Loucy (cell line): ENCODE measurements around the gene ALG1L2.
"Not testable (repeated sequence)": the region's sequence is repeated elsewhere in the genome, so short reads cannot be mapped to it uniquely, and the experiment has no call there.

Experiments
- H2AFZ ChIP-seq: fragments of 200-600 bp; sonication (generic); 2 replicates; pipeline ENCODE4 v1.6.0; 2016; ENCODE audit warnings: antibody characterized with exemption, mild to moderate bottlenecking, low read length, moderate library complexity
- H3F3A ChIP-seq: fragments of 200-600 bp; 2 replicates; pipeline ENCODE4 v1.6.0; 2016; ENCODE audit warnings: antibody characterized with exemption, low read depth, mild to moderate bottlenecking
- H3K27me3 ChIP-seq: fragments of 200-600 bp; sonication (generic); 2 replicates; pipeline ENCODE4 v1.6.1; 2014; ENCODE audit warnings: low read length, mild to moderate bottlenecking; ENCODE audit not compliant: insufficient read depth, poor library complexity, severe bottlenecking
- H3K36me3 ChIP-seq: fragments of 200-600 bp; sonication (generic); 2 replicates; pipeline ENCODE4 v1.6.1; 2016; ENCODE audit warnings: low read length; ENCODE audit not compliant: insufficient read depth
- H3K4me1 ChIP-seq: fragments of 200-600 bp; sonication (generic); 2 replicates; pipeline ENCODE4 v1.5.1; 2014; ENCODE audit warnings: low read length, mild to moderate bottlenecking; ENCODE audit not compliant: insufficient read depth, poor library complexity, severe bottlenecking
- H3K4me2 ChIP-seq: fragments of 200-600 bp; sonication (generic); 2 replicates; pipeline ENCODE4 v1.6.0; 2014; ENCODE audit warnings: antibody characterized with exemption, low read length, low read depth, mild to moderate bottlenecking; ENCODE audit not compliant: poor library complexity, severe bottlenecking
- H3K4me3 ChIP-seq: fragments of 200-600 bp; sonication (generic); 2 replicates; pipeline ENCODE4 v1.5.1; 2014; ENCODE audit warnings: low read length, mild to moderate bottlenecking, mixed read lengths; ENCODE audit not compliant: poor library complexity, severe bottlenecking
- H3K79me2 ChIP-seq: fragments of 200-600 bp; sonication (generic); 2 replicates; pipeline ENCODE4 v1.6.1; 2014; ENCODE audit warnings: low read length; ENCODE audit not compliant: insufficient read depth
- H3K9ac ChIP-seq: fragments of 200-600 bp; sonication (generic); 2 replicates; pipeline ENCODE4 v1.6.0; 2014; ENCODE audit warnings: mild to moderate bottlenecking, low read depth, low read length, moderate library complexity; ENCODE audit not compliant: poor library complexity, severe bottlenecking
- H3K9me2 ChIP-seq: fragments of 200-600 bp; sonication (generic); replicated peaks from 2 replicates; pipeline ENCODE4 v1.6.1; 2016; ENCODE audit warnings: low read depth, low read length, mixed read lengths
- H3K9me3 ChIP-seq: fragments of 200-600 bp; sonication (generic); 2 replicates; pipeline ENCODE4 v1.6.1; 2014; ENCODE audit warnings: mild to moderate bottlenecking, antibody characterized with exemption, low read length, low read depth; ENCODE audit not compliant: insufficient read depth
- H4K20me1 ChIP-seq: fragments of 200-600 bp; sonication (generic); 2 replicates; pipeline ENCODE4 v1.6.0; 2014; ENCODE audit warnings: antibody characterized with exemption, low read length, mild to moderate bottlenecking; ENCODE audit not compliant: insufficient read depth, poor library complexity, severe bottlenecking
- EZH2phosphoT487 ChIP-seq: fragments of 200-600 bp; IDR thresholded peaks from 2 replicates; pipeline ENCODE4 v1.6.1; 2018; ENCODE audit warnings: antibody characterized with exemption, mild to moderate bottlenecking, moderate library complexity, borderline replicate concordance
- TF ChIP-seq, protein P1 (sequence below): fragments of 200-600 bp; sonication (generic); conservative IDR thresholded peaks from 2 replicates; pipeline ENCODE4 v1.5.1; 2014; ENCODE audit warnings: mild to moderate bottlenecking, antibody characterized with exemption, low read length

Gene ALG1L2

DNA sequence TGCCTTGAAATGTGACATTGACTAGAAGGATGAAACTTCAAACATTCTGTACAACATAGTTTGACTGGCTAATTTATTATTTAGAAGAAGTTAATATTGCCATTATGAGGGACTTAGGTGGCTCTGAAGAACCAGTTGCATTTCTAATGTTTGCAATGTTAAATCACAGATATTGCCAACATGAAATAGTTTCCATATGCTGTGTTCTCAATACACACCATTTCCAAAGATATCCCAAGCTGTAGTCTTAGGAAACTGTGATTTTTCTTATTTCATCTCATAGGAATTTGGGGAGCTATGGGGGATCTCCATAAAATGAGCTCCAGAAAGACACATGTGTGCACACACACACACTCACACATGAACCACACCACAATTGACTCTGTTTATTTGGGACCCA, 36.3 kb downstream of the ALG1L2 start:
- H3K9ac ChIP-seq, result no peak overlapping the region
- H2AFZ ChIP-seq, result no peak overlapping the region
- H3K4me1 ChIP-seq, result no peaks in the 10 kb centered on the region
- H3K79me2 ChIP-seq, result no peaks in the 10 kb centered on the region
- no peaks in the 10 kb centered on the region for H3F3A ChIP-seq
- H3K27me3 ChIP-seq, result no peaks in the 10 kb centered on the region
- H3K4me3 ChIP-seq, result no peak overlapping the region
- TF ChIP-seq EZH2phosphoT487, result no peak
- TF ChIP-seq, protein P1, sequence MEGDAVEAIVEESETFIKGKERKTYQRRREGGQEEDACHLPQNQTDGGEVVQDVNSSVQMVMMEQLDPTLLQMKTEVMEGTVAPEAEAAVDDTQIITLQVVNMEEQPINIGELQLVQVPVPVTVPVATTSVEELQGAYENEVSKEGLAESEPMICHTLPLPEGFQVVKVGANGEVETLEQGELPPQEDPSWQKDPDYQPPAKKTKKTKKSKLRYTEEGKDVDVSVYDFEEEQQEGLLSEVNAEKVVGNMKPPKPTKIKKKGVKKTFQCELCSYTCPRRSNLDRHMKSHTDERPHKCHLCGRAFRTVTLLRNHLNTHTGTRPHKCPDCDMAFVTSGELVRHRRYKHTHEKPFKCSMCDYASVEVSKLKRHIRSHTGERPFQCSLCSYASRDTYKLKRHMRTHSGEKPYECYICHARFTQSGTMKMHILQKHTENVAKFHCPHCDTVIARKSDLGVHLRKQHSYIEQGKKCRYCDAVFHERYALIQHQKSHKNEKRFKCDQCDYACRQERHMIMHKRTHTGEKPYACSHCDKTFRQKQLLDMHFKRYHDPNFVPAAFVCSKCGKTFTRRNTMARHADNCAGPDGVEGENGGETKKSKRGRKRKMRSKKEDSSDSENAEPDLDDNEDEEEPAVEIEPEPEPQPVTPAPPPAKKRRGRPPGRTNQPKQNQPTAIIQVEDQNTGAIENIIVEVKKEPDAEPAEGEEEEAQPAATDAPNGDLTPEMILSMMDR, result no peak
- no peak overlapping the region for H3K4me2 ChIP-seq
- no peaks in the 10 kb centered on the region for H4K20me1 ChIP-seq
- H3K36me3 ChIP-seq, result no peaks in the 10 kb centered on the region
- no peaks in the 10 kb centered on the region for H3K9me2 ChIP-seq
- H3K9me3 ChIP-seq, result no peaks in the 10 kb centered on the region

DNA sequence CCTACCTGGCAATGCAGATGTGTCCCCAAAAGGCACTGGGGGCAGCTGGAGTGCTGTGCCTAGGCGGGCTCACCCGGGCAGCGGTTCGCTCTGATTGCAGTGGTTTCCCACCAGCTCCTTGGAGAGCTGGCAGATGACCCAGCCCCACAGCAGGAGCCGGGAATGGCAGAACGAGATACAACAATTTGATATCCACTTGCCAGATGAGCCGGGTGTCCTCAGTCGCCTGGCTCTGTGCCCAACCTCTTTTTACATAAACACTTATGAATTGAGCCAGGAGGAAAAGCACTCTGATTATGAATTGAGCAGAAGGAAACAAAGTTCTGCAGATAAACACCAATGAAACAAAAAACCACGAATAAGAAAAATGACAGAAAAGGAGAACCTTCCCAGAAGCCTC, 38.2 kb downstream of the ALG1L2 start:
- not testable (repeated sequence) for H4K20me1 ChIP-seq, H3K9me3 ChIP-seq, H3K4me2 ChIP-seq, H3K4me3 ChIP-seq, H3K27me3 ChIP-seq, H2AFZ ChIP-seq, H3K4me1 ChIP-seq, H3F3A ChIP-seq, H3K9ac ChIP-seq, H3K36me3 ChIP-seq, H3K79me2 ChIP-seq, H3K9me2 ChIP-seq

- not testable (repeated sequence) for H4K20me1 ChIP-seq, H3K9ac ChIP-seq, H3K9me2 ChIP-seq, H3K4me1 ChIP-seq, H3K4me2 ChIP-seq, H2AFZ ChIP-seq, H3K4me3 ChIP-seq, H3K9me3 ChIP-seq, H3K27me3 ChIP-seq, H3K36me3 ChIP-seq, H3F3A ChIP-seq, H3K79me2 ChIP-seq
These were observed 38.7 kb downstream of the ALG1L2 start for GRCh38 chr3:130120291-130120690.

- H3K9ac ChIP-seq, H3K79me2 ChIP-seq, H3K27me3 ChIP-seq, H3K4me2 ChIP-seq, H4K20me1 ChIP-seq, H3K36me3 ChIP-seq, H2AFZ ChIP-seq, H3K9me2 ChIP-seq, H3K4me1 ChIP-seq, H3F3A ChIP-seq, H3K9me3 ChIP-seq, H3K4me3 ChIP-seq: not testable (repeated sequence)
These were observed 41.5 kb downstream of the ALG1L2 start for GRCh38 chr3:130122891-130123775.

DNA sequence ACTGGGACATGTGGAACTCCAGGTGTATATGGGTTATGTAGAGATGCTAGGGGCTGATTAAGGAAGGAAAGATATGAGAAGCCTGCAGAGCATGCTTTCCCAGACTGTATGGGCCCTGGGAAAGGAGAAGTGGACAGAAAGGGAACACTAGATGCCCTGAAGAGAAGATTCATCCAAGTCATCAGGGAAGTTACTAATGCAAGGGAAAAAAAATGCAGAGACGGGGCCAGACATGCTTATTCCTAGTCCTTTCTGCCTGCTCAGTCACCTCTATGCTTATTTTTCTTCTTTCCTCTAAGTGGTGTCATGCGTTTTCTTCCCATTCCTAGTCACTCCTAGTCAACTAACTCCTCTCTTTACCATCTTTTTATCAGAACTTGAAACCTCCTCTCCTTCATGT, 43.8 kb downstream of the ALG1L2 start:
- H3K4me2 ChIP-seq, H3K4me1 ChIP-seq, H3K27me3 ChIP-seq, H3K79me2 ChIP-seq, H3K4me3 ChIP-seq, H3K9me2 ChIP-seq, H2AFZ ChIP-seq, H3K9ac ChIP-seq, H3K9me3 ChIP-seq, H3F3A ChIP-seq, H4K20me1 ChIP-seq, H3K36me3 ChIP-seq: not testable (repeated sequence)

GRCh38 chr3:130136337-130136736, 54.7 kb downstream of the ALG1L2 start:
- not testable (repeated sequence) for H3K79me2 ChIP-seq, H3K9me3 ChIP-seq, H3K9me2 ChIP-seq, H3F3A ChIP-seq, H3K27me3 ChIP-seq, H3K4me3 ChIP-seq, H4K20me1 ChIP-seq, H2AFZ ChIP-seq, H3K4me2 ChIP-seq, H3K9ac ChIP-seq, H3K4me1 ChIP-seq, H3K36me3 ChIP-seq

DNA sequence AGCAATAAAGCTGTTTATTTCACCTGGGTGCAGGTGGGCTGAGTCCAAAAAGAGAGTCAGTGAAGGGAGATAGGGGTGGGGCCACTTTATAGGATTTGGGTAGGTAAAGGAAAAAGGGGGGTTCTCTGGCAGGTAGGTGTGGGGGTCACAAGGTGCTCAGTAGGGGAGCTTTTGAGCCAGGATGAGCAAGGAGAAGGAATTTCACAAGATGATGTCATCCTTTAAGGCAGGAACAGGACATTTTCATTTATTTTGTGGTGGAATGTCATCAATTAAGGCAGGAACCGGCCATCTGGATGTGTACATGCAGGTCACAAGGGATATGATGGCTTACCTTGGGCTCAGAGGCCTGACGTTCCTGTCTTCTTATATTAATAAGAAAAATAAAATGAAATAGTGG, 56.1 kb downstream of the ALG1L2 start:
- not testable (repeated sequence) for H2AFZ ChIP-seq, H4K20me1 ChIP-seq, H3F3A ChIP-seq, H3K4me1 ChIP-seq, H3K36me3 ChIP-seq, H3K4me3 ChIP-seq, H3K79me2 ChIP-seq, H3K27me3 ChIP-seq, H3K9me3 ChIP-seq, H3K4me2 ChIP-seq, H3K9me2 ChIP-seq, H3K9ac ChIP-seq
